ELF-1 (cell line): ENCODE results near the gene CTXND2.
A peak's percentile ranks its signal among the peaks of the same experiment; 100 is the strongest.

Experiments used
- DNase-seq: peaks from one replicate; pipeline ENCODE4 v3.0.0-alpha.2; 2016; ENCODE audit warnings: low read depth, low spot score

Gene CTXND2

DNA sequence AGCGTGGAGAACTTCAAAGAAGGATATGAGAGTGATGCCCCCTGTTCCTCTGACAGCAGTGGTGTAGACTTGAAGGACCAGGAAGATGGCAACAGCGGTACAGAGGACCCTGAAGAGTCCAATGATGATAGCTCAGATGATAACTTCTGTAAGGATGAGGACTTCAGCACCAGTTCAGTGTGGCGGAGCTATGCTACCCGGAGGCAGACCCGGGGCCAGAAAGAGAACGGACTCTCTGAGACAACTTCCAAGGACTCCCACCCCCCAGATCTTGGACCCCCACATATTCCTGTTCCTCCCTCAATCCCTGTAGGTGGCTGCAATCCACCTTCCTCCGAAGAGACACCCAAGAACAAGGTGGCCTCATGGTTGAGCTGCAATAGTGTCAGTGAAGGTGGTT is 73.7 kb downstream of the CTXND2 start:
- DNase-seq: no peak

DNA sequence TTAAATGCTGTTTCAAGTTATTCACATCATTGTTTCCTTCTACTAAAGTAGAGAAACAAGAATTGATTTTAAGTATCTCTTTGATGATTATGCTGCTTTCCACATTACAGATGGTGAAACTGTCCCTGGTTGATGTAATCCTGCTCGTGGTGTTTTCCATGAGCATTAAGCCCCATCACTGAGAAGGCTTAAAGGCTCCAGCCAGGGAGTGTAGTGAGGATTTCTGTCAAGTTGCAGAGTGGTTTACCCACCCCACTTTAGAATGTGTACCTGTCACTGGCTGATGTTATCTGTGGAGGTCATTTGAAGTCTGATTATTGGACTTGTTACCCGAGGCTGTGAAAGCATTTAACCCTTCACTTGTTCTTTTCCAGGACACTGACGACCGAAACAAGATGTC is 74.8 kb downstream of the CTXND2 start:
- DNase-seq: peak; percentile 31
